A549 (cell line): ENCODE measurements around the gene C5orf34. TPM values are rescaled to one million over a fixed set of nuclear protein-coding genes. Genes with fewer than 3 reads are reported as not detected.

Experiments
- ATAC-seq, 2 experiments: fragments of 200-7000 bp in 1 of 2; fragments of >200 bp in 1 of 2; cut with Nextera tagmentation in 1 of 2; cut with Tn5 transposase in 1 of 2; 3 replicates each; pipeline versions ENCODE4 v1.8.0 to v1.9.1; 2018 to 2020; ENCODE audit warnings: mild to moderate bottlenecking in 1 of 2, moderate library complexity in 1 of 2
- CTCF ChIA-PET: fragments of 300-600 bp; sonication (Branson Sonifier 250); formaldehyde crosslinking; extraction: SDS; loops from one replicate; lab custom pipeline; 2021; ENCODE audit warnings: antibody characterized with exemption, inconsistent platforms; lab: Yijun Ruan, JAX
- POLR2A ChIA-PET: fragments of 350-600 bp; formaldehyde crosslinking; extraction: SDS; loops from one replicate; lab custom pipeline; 2021; ENCODE audit warnings: antibody characterized with exemption, inconsistent platforms; lab: Yijun Ruan, JAX
- DNase-seq, 2 experiments: peaks; one replicate each; pipeline versions ENCODE4 v3.0.0 to v3.0.0-alpha.2; 2011 to 2016; ENCODE audit warnings: low read depth in 1 of 2, low spot score in 1 of 2
- FAIRE-seq: peaks from 2 replicates; lab custom pipeline; 2011; peaks lifted over from hg19 to GRCh38; lab: Jason Lieb, UNC
- H3K27ac ChIP-seq, 2 experiments: fragments of >200 bp; sonication (Bioruptor Twin); formaldehyde crosslinking; 3 replicates each; pipeline ENCODE4 v1.5.1; 2016 to 2017
- H3K4me1 ChIP-seq: fragments of >200 bp; sonication (Bioruptor Twin); formaldehyde crosslinking; 3 replicates; pipeline ENCODE4 v1.6.1; 2016
- H3K4me2 ChIP-seq: fragments of >200 bp; sonication (Bioruptor Twin); formaldehyde crosslinking; 3 replicates; pipeline ENCODE4 v1.6.1; 2016
- H3K4me3 ChIP-seq: fragments of >200 bp; sonication (Bioruptor Twin); formaldehyde crosslinking; 3 replicates; pipeline ENCODE4 v1.5.1; 2016
- H3K9me3 ChIP-seq: fragments of >200 bp; sonication (Bioruptor Twin); formaldehyde crosslinking; 3 replicates; pipeline ENCODE4 v1.6.1; 2016
- ATOH8 ChIP-seq: fragments of 250-450 bp; sonication (Bioruptor Pico); IDR thresholded peaks from 2 replicates; pipeline ENCODE4 v1.5.0; 2020; ENCODE audit warnings: low read depth, mild to moderate bottlenecking, moderate library complexity
- CBX2 ChIP-seq: fragments of 200-600 bp; sonication (generic); IDR thresholded peaks from 2 replicates; pipeline ENCODE4 v1.6.1; 2016; ENCODE audit warnings: low read depth, mild to moderate bottlenecking, borderline replicate concordance
- CBX8 ChIP-seq: fragments of 200-600 bp; sonication (generic); IDR thresholded peaks from 2 replicates; pipeline ENCODE4 v1.6.1; 2016
- CHD2 ChIP-seq: fragments of 150-350 bp; IDR thresholded peaks from 2 replicates; pipeline ENCODE4 v1.6.1; 2014; ENCODE audit warnings: low read length; ENCODE audit not compliant: partially characterized antibody
- EHF ChIP-seq: fragments of 250-450 bp; sonication (Bioruptor Pico); IDR thresholded peaks from 2 replicates; pipeline ENCODE4 v1.5.0; 2020; ENCODE audit warnings: mild to moderate bottlenecking
- ESRRA ChIP-seq: fragments of 150-350 bp; IDR thresholded peaks from 2 replicates; pipeline ENCODE4 v1.6.1; 2014; ENCODE audit warnings: mild to moderate bottlenecking, low read length, borderline replicate concordance
- FOSB ChIP-seq: fragments of 250-450 bp; sonication (Bioruptor Pico); IDR thresholded peaks from 2 replicates; pipeline ENCODE4 v1.5.0; 2020; ENCODE audit warnings: mild to moderate bottlenecking, moderate library complexity
- FOXS1 ChIP-seq: fragments of 250-450 bp; sonication (Bioruptor Pico); IDR thresholded peaks from 2 replicates; pipeline ENCODE4 v1.5.0; 2020; ENCODE audit warnings: mild to moderate bottlenecking, moderate library complexity
- HEYL ChIP-seq: fragments of 250-450 bp; sonication (Bioruptor Pico); IDR thresholded peaks from 2 replicates; pipeline ENCODE4 v1.8.0; 2021; ENCODE audit warnings: mild to moderate bottlenecking, moderate library complexity
- HOXA7 ChIP-seq: fragments of 250-450 bp; sonication (Bioruptor Pico); IDR thresholded peaks from 2 replicates; pipeline ENCODE4 v1.5.0; 2020; ENCODE audit warnings: mild to moderate bottlenecking, moderate library complexity
- MAFK ChIP-seq: fragments of 450-650 bp; IDR thresholded peaks from 2 replicates; pipeline ENCODE4 v1.6.1; 2014; ENCODE audit not compliant: partially characterized antibody
- NPAS2 ChIP-seq: fragments of 250-450 bp; sonication (Bioruptor Pico); IDR thresholded peaks from 2 replicates; pipeline ENCODE4 v1.8.0; 2022; ENCODE audit warnings: mild to moderate bottlenecking, moderate library complexity, borderline replicate concordance
- PBX3 ChIP-seq: IDR thresholded peaks from 2 replicates; pipeline ENCODE4 v1.6.1; 2012
- POLR2A ChIP-seq: IDR thresholded peaks from 2 replicates; pipeline ENCODE4 v1.6.1; 2012; ENCODE audit warnings: mild to moderate bottlenecking, low read length
- RCOR1 ChIP-seq: fragments of 150-350 bp; IDR thresholded peaks from 2 replicates; pipeline ENCODE4 v1.6.1; 2014; ENCODE audit warnings: antibody characterized with exemption, low read length, low read depth
- REST ChIP-seq: fragments of 200-600 bp; sonication (generic); IDR thresholded peaks from 2 replicates; pipeline ENCODE4 v1.6.1; 2016; ENCODE audit warnings: antibody characterized with exemption, mild to moderate bottlenecking, moderate library complexity
- RFX5 ChIP-seq: fragments of 450-650 bp; IDR thresholded peaks from 2 replicates; pipeline ENCODE4 v1.7.1; 2014; ENCODE audit warnings: antibody characterized with exemption, mild to moderate bottlenecking, moderate library complexity
- SREBF2 ChIP-seq: fragments of 450-650 bp; IDR thresholded peaks from 2 replicates; pipeline ENCODE4 v1.6.1; 2014; ENCODE audit warnings: mild to moderate bottlenecking, moderate library complexity
- TP53 ChIP-seq: fragments of 250-450 bp; sonication (Bioruptor Pico); IDR thresholded peaks from 2 replicates; pipeline ENCODE4 v1.5.0; 2021; ENCODE audit warnings: mild to moderate bottlenecking, moderate library complexity
- USF2 ChIP-seq: fragments of 450-650 bp; IDR thresholded peaks from 2 replicates; pipeline ENCODE4 v1.6.1; 2014; ENCODE audit warnings: antibody characterized with exemption
- ZFP36 ChIP-seq: fragments of 450-650 bp; IDR thresholded peaks from 2 replicates; pipeline ENCODE4 v1.6.1; 2014; ENCODE audit warnings: borderline replicate concordance; ENCODE audit not compliant: partially characterized antibody
- WGBS: methylation state at CpG from one replicate; pipeline ENCODE4 v1.1.6; 2017; ENCODE audit errors: missing lambda C conversion rate; 5-methylcytosine and 5-hydroxymethylcytosine counted together
- polyA plus RNA-seq, 4 experiments: library from polyadenylated mRNA; depleted of rRNA in 3 of 4; stranded (reverse); fragments of >200 nt; fragmentation: RNase III in 1 of 4; extraction: RNeasy Plus Mini Kit Qiagen cat#74134 plus additional on column Dnase treatment in 1 of 4; gene quantifications; 2 replicates in 3 of 4; 3 replicates in 1 of 4; pipeline ENCODE4 v1.2.3, GENCODE V29; 2011 to 2017

The C5orf34 gene
- polyA plus RNA-seq, 2 of the 4 experiments (the other 2 are of a cell fraction), result 7.6 to 16.1 TPM

DNA sequence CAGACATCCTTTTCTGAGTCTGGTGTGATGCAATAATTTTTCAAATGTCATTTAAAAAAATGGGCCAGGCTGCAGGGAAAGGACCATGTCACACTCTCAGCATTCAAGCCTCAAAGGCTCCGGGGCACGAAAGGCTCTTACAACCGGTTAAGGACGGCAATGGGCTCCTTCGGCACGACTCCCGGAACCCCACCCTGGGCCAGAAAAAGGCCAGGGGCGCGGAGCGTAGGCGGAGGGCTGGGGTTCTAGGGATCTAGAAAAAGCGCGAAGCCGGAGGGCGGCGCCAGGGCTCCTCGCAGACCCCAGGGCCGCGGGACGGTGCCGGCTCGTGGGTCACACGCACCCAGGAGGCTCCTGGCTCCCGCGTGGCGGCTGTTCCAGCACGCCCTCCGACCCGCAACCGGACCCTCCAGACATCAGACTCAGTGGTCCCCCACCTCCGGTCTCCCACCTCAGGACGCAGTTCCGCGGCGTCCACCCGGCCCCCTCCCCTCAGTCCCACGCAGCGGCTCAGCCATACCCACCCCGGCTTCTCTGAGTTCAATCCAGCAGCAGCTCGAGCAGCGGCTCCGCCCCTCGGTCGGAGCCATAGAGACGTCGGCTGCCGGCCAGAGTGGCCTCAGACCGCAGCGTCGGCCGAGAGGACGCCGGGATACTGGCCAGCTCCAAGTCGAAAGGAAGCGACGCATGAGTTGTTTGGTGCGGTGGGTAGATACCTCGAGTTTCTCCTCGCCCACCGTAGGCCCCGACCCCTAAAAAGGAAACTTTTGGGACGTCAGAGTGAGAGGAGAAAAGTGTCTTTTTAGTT is 31.4 kb downstream of the C5orf34 start, which contains the start of gene TMEM267 (continued):
- TF ChIP-seq ATOH8 (CRISPR knock-in tag), result no peak
- TF ChIP-seq, all 56 proteins: peak for 11

DNA sequence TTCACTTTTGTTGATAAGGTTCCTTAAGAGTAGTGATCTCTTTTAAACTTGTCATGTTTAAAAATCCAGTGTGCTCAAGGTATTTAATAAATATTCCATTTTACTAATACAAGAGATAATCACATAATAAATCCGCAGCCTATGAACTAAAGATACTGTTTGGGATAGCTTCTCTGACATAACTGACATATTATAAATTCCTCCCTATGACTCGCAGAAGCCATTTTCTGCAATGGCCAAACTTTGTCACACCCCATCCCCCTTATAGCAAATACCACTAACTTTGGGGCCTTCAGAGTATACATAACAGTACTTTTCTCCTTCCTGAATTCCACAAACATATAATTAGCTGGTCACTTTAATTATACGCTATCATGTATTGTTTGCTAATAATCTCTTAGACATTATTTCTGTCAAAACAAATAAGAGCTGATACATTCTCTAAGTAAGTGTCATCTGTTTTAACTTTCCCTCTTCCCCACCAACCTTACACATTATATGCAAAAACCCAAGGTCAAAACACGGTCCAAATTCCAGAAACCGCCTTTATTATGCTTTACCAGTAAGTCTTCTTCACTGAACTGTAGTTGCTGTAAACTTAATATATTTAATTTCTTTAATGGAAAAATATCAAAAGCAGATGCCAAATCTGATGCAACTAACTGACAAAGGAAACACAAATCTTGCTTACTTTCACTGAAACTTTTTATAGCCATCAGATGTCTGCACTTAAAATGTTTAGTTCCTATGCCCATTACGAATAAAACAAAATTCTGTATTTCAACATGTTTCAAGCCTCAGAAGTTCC is 32.3 kb downstream of the C5orf34 start:
- 15% methylated on average over 6 of the region's 6 CpGs for WGBS
- ChIA-PET CTCF (interaction anchor here (2.4 kb wide), 1 partner anchor 92 kb away, joined by 18 read pairs; no protein-coding TSS in a partner anchor), POLR2A (interaction anchor here (0.9 to 2.2 kb wide), 2 partner anchors 33 to 82 kb away, joined by 3 to 31 read pairs; partner anchors contain the start of gene C5orf34)
- TF ChIP-seq PBX3, result no peak
- no peak for TF ChIP-seq NPAS2 (CRISPR knock-in tag)
- no peak for TF ChIP-seq REST
- no peak for TF ChIP-seq SREBF2
- TF ChIP-seq RCOR1, result no peak
- TF ChIP-seq ZFP36, result no peak
- no peak for TF ChIP-seq RFX5
- no peak for TF ChIP-seq CHD2
- TF ChIP-seq TP53 (CRISPR knock-in tag), result no peak
- TF ChIP-seq ESRRA, result no peak
- TF ChIP-seq FOSB, result no peak
- FAIRE-seq (peak; percentile 13), ATAC-seq (no peak), DNase-seq (peak in 1 of 2 experiments; percentile 34)
- peaks cover 26% of the 10 kb centered on the region for H3K4me1 ChIP-seq
- no peaks in the 10 kb centered on the region for H3K9me3 ChIP-seq
- H3K4me3 ChIP-seq, result peak overlapping the region; percentile 63
- H3K27ac ChIP-seq, result peak overlapping the region; percentile 91 to 96
- H3K4me2 ChIP-seq, result peak overlapping the region; percentile 88

GRCh38 chr5:43469671-43470391 is 45.1 kb downstream of the C5orf34 start:
- peaks cover 31% of the 10 kb centered on the region; the same call in 2 of the 3 replicates for H3K9me3 ChIP-seq
- DNase-seq (no peak), ATAC-seq (no peak), FAIRE-seq (no peak)
- no peak overlapping the region for H3K4me2 ChIP-seq
- no peaks in the 10 kb centered on the region for H3K4me1 ChIP-seq
- no peak overlapping the region for H3K4me3 ChIP-seq
- H3K27ac ChIP-seq, result no peak overlapping the region
- POLR2A ChIA-PET, result no interaction called here
- WGBS, result 89% methylated on average over 6 of the region's 6 CpGs
- CTCF ChIA-PET, result interaction anchor here (0.6 kb wide), 1 partner anchor 172 kb away, joined by 3 read pairs; no protein-coding TSS in a partner anchor
- TF ChIP-seq USF2, result no peak
- no peak for TF ChIP-seq HOXA7 (CRISPR knock-in tag)
- no peak for TF ChIP-seq CBX8
- no peak for TF ChIP-seq FOXS1 (CRISPR knock-in tag)
- TF ChIP-seq REST, result no peak
- TF ChIP-seq EHF (CRISPR knock-in tag), result no peak
- no peak for TF ChIP-seq HEYL (CRISPR knock-in tag)
- no peak for TF ChIP-seq POLR2A
- TF ChIP-seq CBX2, result no peak
- TF ChIP-seq SREBF2, result no peak
- TF ChIP-seq MAFK, result no peak
